Measurements from ENCODE around the gene LPXN. TPM values are rescaled to one million over a fixed set of nuclear protein-coding genes. Genes with fewer than 3 reads are reported as not detected.

LPXN gene
- total and polyA plus RNA-seq, 8 donors: 3.2 to 10.4 (median 5.0) TPM

DNA sequence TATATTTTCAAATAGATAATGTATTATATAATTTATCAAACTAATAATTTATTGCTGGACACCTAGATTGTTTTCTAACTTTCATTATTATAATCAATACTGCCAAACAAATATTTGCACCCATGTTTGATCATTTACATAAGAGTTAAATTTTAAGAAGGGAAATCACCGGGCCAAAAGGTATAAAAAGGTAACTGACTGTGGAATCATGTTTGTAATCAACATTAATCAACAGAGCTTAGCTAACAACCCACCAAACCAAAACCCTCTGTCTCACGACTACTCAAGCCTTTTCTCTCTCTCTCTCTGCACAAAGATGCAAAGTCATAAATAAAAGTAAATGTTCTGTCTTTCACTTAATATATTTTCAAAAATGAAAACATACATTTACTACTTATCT is 14.8 kb downstream of the LPXN start:
- no peak for FAIRE-seq
- Histone ChIP-seq H3K4me3 (no peak overlapping the region), H3K4me1 (peaks cover 0 to 35% (median 30%) of the 10 kb centered on the region in 3 donors), H3K9me3 (no peaks in the 10 kb centered on the region), H3K27ac (peak overlapping the region in 2 of 4 donors; percentile 47 to 62), H3K36me3 (no peaks in the 10 kb centered on the region), H3K27me3 (no peaks in the 10 kb centered on the region)
- ATAC-seq: peak; percentile 35 to 55 (median 42)
- no peak for DNase-seq
- intact Hi-C loops (cut with DNase I): no loop called here
- TF ChIP-seq, protein P1, sequence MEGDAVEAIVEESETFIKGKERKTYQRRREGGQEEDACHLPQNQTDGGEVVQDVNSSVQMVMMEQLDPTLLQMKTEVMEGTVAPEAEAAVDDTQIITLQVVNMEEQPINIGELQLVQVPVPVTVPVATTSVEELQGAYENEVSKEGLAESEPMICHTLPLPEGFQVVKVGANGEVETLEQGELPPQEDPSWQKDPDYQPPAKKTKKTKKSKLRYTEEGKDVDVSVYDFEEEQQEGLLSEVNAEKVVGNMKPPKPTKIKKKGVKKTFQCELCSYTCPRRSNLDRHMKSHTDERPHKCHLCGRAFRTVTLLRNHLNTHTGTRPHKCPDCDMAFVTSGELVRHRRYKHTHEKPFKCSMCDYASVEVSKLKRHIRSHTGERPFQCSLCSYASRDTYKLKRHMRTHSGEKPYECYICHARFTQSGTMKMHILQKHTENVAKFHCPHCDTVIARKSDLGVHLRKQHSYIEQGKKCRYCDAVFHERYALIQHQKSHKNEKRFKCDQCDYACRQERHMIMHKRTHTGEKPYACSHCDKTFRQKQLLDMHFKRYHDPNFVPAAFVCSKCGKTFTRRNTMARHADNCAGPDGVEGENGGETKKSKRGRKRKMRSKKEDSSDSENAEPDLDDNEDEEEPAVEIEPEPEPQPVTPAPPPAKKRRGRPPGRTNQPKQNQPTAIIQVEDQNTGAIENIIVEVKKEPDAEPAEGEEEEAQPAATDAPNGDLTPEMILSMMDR (IDR thresholded peaks at IDR 0.05): no peak
- 6 to 9% methylated on average over 2 of the region's 2 CpGs for WGBS, 2 donors

DNA sequence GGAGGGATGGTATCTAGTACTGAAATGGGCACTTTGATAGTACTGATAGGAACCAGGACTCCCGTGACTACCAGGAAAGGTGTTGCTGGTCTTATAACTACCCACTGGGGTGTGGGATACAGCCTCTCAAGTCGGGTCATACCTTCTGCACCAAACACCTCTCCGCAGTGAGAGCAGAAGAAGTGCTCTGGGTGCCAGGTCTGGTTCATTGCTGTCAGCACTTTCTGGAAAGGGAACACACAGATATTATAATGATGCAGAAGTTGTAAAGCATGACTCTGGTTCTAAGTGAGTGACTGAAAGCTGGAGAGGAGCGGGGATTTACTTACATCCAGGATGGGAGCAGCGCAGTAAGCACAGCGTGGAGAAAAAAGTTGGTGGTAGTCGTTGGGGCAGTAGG is 26.0 kb downstream of the LPXN start:
- Histone ChIP-seq H3K4me1 (no peaks in the 10 kb centered on the region), H3K27ac (no peak overlapping the region), H3K9me3 (no peaks in the 10 kb centered on the region), H3K36me3 (peaks cover 0 to 45% (median 15%) of the 10 kb centered on the region in 3 donors), H3K4me3 (no peak overlapping the region), H3K27me3 (no peaks in the 10 kb centered on the region)
- DNase-seq (no peak), FAIRE-seq (no peak), ATAC-seq (no peak)
- intact Hi-C loops (cut with DNase I): no loop called here
- TF ChIP-seq, protein P1 (IDR thresholded peaks at IDR 0.05): no peak
- 92 to 98% methylated on average over 7 of the region's 7 CpGs for WGBS, 2 donors

DNA sequence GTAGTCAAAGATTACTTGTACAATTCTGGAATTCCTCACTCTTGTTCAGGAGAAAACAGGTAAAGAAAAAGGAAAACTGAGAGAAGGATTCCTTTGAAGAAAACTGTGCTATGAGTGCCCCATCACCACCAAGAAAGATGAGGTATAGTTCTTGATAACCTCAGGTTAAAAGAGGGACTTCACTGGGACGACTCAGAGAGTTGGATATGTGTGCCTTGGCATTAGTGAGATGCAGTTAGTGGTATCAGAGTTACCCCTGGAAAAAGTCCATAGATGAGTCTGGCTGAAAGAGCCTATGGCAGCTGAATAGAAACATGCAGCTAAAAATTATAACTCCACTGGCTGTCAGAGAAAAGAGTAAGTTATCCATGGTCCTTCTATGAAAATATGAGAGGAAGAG is 28.8 kb downstream of the LPXN start:
- 86 to 89% methylated on average over 1 of the region's 1 CpG for WGBS, 2 donors
- TF ChIP-seq, protein P1 (IDR thresholded peaks at IDR 0.05): no peak
- H3K27me3 ChIP-seq: no peaks in the 10 kb centered on the region
- no peaks in the 10 kb centered on the region for H3K9me3 ChIP-seq
- no peak for DNase-seq
- no peaks in the 10 kb centered on the region for H3K4me1 ChIP-seq
- FAIRE-seq: no peak
- intact Hi-C loops (cut with DNase I): no loop called here
- H3K36me3 ChIP-seq: peaks cover 0 to 29% (median 10%) of the 10 kb centered on the region in 3 donors
- no peak overlapping the region for H3K4me3 ChIP-seq
- no peak for ATAC-seq
- no peak overlapping the region for H3K27ac ChIP-seq

DNA sequence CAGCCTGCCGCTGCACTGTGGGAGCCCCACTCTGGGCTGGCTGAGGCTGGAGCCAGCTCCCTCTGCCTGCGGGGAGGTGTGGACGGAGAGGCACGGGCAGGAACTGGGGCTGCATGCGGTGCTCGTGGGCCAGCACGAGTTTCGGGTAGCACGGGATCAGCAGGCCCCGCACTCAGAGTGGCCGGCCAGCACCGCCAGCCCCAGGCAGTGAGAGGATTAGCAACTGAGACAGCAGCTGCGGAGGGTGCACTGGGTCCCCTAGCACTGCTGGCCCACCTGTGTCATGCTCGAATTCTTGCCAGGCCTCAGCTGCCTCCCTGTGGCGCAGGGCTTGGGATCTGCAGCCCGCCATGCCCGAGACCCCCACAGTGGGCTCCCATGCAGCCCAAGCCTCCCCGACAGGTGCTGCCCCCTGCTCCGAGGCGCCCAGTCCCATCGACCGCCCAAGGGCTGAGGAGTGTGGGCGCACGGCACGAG is 43.8 kb downstream of the LPXN start:
- 94 to 95% methylated on average over 19 to 25 of the region's 25 CpGs for WGBS, 2 donors
- TF ChIP-seq, protein P1 (IDR thresholded peaks at IDR 0.05): no peak
- FAIRE-seq: no peak
- H3K27me3 ChIP-seq: no peaks in the 10 kb centered on the region
- intact Hi-C loops (cut with DNase I): no loop called here
- H3K4me1 ChIP-seq: no peaks in the 10 kb centered on the region
- DNase-seq: peak in 1 of 6 donors; percentile 60
- no peak overlapping the region for H3K4me3 ChIP-seq
- no peaks in the 10 kb centered on the region for H3K9me3 ChIP-seq
- H3K27ac ChIP-seq: no peak overlapping the region
- H3K36me3 ChIP-seq: peaks cover 0 to 10% (median 0%) of the 10 kb centered on the region in 3 donors
- ATAC-seq: no peak

DNA sequence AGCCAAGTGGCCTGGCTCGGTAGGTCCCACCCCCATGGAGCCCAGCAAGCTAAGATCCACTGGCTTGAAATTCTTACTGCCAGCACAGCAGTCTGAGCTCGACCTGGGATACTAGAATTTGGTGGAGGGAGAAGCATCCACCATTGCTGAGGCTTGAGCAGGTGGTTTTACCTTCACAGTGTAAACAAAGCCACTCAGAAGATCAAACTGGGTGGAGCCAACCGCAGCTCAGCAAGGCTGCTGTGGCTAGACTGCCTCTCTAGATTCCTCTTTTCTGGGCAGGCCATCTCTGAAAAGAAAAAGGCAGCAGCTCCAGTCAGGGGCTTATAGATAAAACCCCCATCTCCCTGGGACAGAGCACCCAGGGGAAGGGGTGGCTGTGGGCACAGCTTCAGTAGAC is 45.4 kb downstream of the LPXN start:
- no peak for FAIRE-seq
- WGBS, 2 donors: 82 to 88% methylated on average over 3 of the region's 3 CpGs

More for the DNA sequence above, 45.4 kb downstream of the LPXN start:
- Histone ChIP-seq H3K9me3 (no peaks in the 10 kb centered on the region), H3K36me3 (peaks cover 0 to 10% (median 0%) of the 10 kb centered on the region in 3 donors), H3K27ac (no peak overlapping the region), H3K27me3 (no peaks in the 10 kb centered on the region), H3K4me3 (no peak overlapping the region), H3K4me1 (peaks cover 0 to under 1% (median 0%) of the 10 kb centered on the region in 3 donors)
- intact Hi-C loops (cut with DNase I): no loop called here
- TF ChIP-seq, protein P1 (IDR thresholded peaks at IDR 0.05): no peak
- DNase-seq (no peak), ATAC-seq (no peak)

Data from pancreas (tissue), 10 donors.